ENCODE results near the gene SDK2.

SDK2 gene

GRCh38 chr17:73652886-73653480 lies 8.7 kb upstream of the SDK2 start:
- DNase-seq: no peak

- no peak for DNase-seq
Observed at GRCh38 chr17:73650617-73651200, 6.5 kb upstream of the SDK2 start.

GRCh38 chr17:73650140-73650539 lies 5.9 kb upstream of the SDK2 start:
- no peak for DNase-seq

GRCh38 chr17:73648974-73649373 lies 4.7 kb upstream of the SDK2 start:
- no peak for DNase-seq

- DNase-seq: no peak
Observed at GRCh38 chr17:73648543-73648820, 4.2 kb upstream of the SDK2 start.

- no peak for DNase-seq
Observed at GRCh38 chr17:73647772-73648542, 3.7 kb upstream of the SDK2 start.

- no peak for DNase-seq
Observed at GRCh38 chr17:73647301-73647695, 3.1 kb upstream of the SDK2 start.

GRCh38 chr17:73646409-73647300 lies 2.4 kb upstream of the SDK2 start:
- DNase-seq: no peak

GRCh38 chr17:73645050-73645871 lies 1.0 kb upstream of the SDK2 start:
- DNase-seq: peak in 1 of 2 experiments; percentile 8

- no peak for DNase-seq
Observed at GRCh38 chr17:73643852-73644144, 447 bp downstream of the SDK2 start.

- DNase-seq: peak in 1 of 2 experiments; percentile 16
Observed at GRCh38 chr17:73643001-73643851, 1.0 kb downstream of the SDK2 start.

GRCh38 chr17:73642659-73643000 lies 1.6 kb downstream of the SDK2 start:
- DNase-seq: no peak

GRCh38 chr17:73641826-73642600 lies 2.2 kb downstream of the SDK2 start:
- DNase-seq: no peak

- DNase-seq: no peak
Observed at GRCh38 chr17:73640691-73641090, 3.6 kb downstream of the SDK2 start.

GRCh38 chr17:73639932-73640331 lies 4.3 kb downstream of the SDK2 start:
- no peak for DNase-seq

GRCh38 chr17:73639322-73639721 lies 4.9 kb downstream of the SDK2 start:
- no peak for DNase-seq

GRCh38 chr17:73638556-73638955 lies 5.7 kb downstream of the SDK2 start:
- DNase-seq: no peak

- no peak for DNase-seq
Observed at GRCh38 chr17:73637866-73638265, 6.4 kb downstream of the SDK2 start.

- DNase-seq: no peak
Observed at GRCh38 chr17:73635101-73635817, 9.0 kb downstream of the SDK2 start.

GRCh38 chr17:73634629-73635028 lies 9.6 kb downstream of the SDK2 start:
- DNase-seq: no peak

GRCh38 chr17:73633736-73634135 lies 10.5 kb downstream of the SDK2 start:
- no peak for DNase-seq

All from SW 1271 (cell line).